NCI-H128 (cell line): ENCODE results near the gene IL31RA.

ENCODE experiments used
- DNase-seq: peaks from one replicate; lab custom pipeline; 2025; ENCODE audit not compliant: unreplicated experiment; lab: John Stamatoyannopoulos, UW

The IL31RA gene

GRCh38 chr5:55900068-55900467 lies 48.9 kb downstream of the IL31RA start:
- DNase-seq, result no peak

- no peak for DNase-seq
Measured at GRCh38 chr5:55900776-55901175, 49.6 kb downstream of the IL31RA start.

GRCh38 chr5:55902696-55903095 lies 51.5 kb downstream of the IL31RA start:
- no peak for DNase-seq

GRCh38 chr5:55903121-55903701 lies 52.1 kb downstream of the IL31RA start:
- no peak for DNase-seq

GRCh38 chr5:55904152-55904551 lies 53.0 kb downstream of the IL31RA start:
- DNase-seq, result no peak

GRCh38 chr5:55905251-55905650 lies 54.1 kb downstream of the IL31RA start:
- no peak for DNase-seq

GRCh38 chr5:55907927-55908326 lies 56.8 kb downstream of the IL31RA start:
- DNase-seq, result no peak

- no peak for DNase-seq
Measured at GRCh38 chr5:55908804-55909203, 57.6 kb downstream of the IL31RA start.

GRCh38 chr5:55911784-55912653 lies 60.9 kb downstream of the IL31RA start:
- DNase-seq, result no peak

GRCh38 chr5:55913466-55914413 lies 62.6 kb downstream of the IL31RA start:
- DNase-seq, result no peak

- DNase-seq, result no peak
Measured at GRCh38 chr5:55914971-55915370, 63.8 kb downstream of the IL31RA start.

- no peak for DNase-seq
Measured at GRCh38 chr5:55915783-55916182, 64.6 kb downstream of the IL31RA start.

GRCh38 chr5:55916986-55917385 lies 65.8 kb downstream of the IL31RA start:
- no peak for DNase-seq

GRCh38 chr5:55917402-55918086 lies 66.4 kb downstream of the IL31RA start:
- DNase-seq, result no peak

- DNase-seq, result no peak
Measured at GRCh38 chr5:55918087-55919035, 67.2 kb downstream of the IL31RA start.

- no peak for DNase-seq
Measured at GRCh38 chr5:55919625-55920024, 68.5 kb downstream of the IL31RA start.

GRCh38 chr5:55920784-55921183 lies 69.6 kb downstream of the IL31RA start:
- no peak for DNase-seq

GRCh38 chr5:55921617-55922016 lies 70.5 kb downstream of the IL31RA start:
- DNase-seq, result no peak

- DNase-seq, result no peak
Measured at GRCh38 chr5:55923177-55923771, 72.1 kb downstream of the IL31RA start.
